HepG2 (cell line): ENCODE measurements around the gene PRKCZ. TPM values are rescaled to one million over a fixed set of nuclear protein-coding genes. Genes with fewer than 3 reads are reported as not detected.
A peak's percentile ranks its signal among the peaks of the same experiment; 100 is the strongest.

ENCODE experiments used
- AGO2 ChIP-seq: fragments of 200-400 bp; formaldehyde crosslinking; optimal IDR thresholded peaks from 2 replicates; pipeline ENCODE3; 2017; ENCODE audit warnings: mild to moderate bottlenecking, low read depth, low read length, moderate library complexity
- CAMTA2 ChIP-seq: sonication (generic); formaldehyde crosslinking; IDR thresholded peaks from 2 replicates; pipeline ENCODE4 v1.4.0; 2020; ENCODE audit warnings: mild to moderate bottlenecking, missing genetic modification reagents, borderline replicate concordance
- KDM3A ChIP-seq: IDR thresholded peaks from 2 replicates; pipeline ENCODE4 v1.6.1; 2018; ENCODE audit warnings: low read depth, missing compliant biosample characterization
- MATR3 ChIP-seq: sonication (generic); formaldehyde crosslinking; IDR thresholded peaks from 2 replicates; pipeline ENCODE4 v1.4.0; 2020; ENCODE audit warnings: missing genetic modification reagents
- PLRG1 ChIP-seq: fragments of 450-650 bp; conservative IDR thresholded peaks from 2 replicates; pipeline ENCODE4 v1.6.1; 2016
- RAD21 ChIP-seq: fragments of 450-650 bp; formaldehyde crosslinking; IDR thresholded peaks from 2 replicates; pipeline ENCODE4 v1.5.0; 2020; ENCODE audit warnings: mild to moderate bottlenecking
- SCMH1 ChIP-seq: sonication (generic); formaldehyde crosslinking; IDR thresholded peaks from 2 replicates; pipeline ENCODE4 v1.9.0; 2021; ENCODE audit warnings: missing genetic modification reagents, mild to moderate bottlenecking, borderline replicate concordance
- SP2 ChIP-seq: sonication (generic); formaldehyde crosslinking; IDR thresholded peaks from 2 replicates; pipeline ENCODE4 v1.5.1; 2020; ENCODE audit warnings: mild to moderate bottlenecking, missing genetic modification reagents
- YEATS2 ChIP-seq: sonication (generic); formaldehyde crosslinking; IDR thresholded peaks from 2 replicates; pipeline ENCODE4 v1.4.0; 2020; ENCODE audit warnings: missing genetic modification reagents, borderline replicate concordance
- YEATS4 ChIP-seq: sonication (generic); formaldehyde crosslinking; IDR thresholded peaks from 2 replicates; pipeline ENCODE4 v1.4.0; 2020; ENCODE audit warnings: missing genetic modification reagents, borderline replicate concordance
- ZBTB3 ChIP-seq: sonication (generic); formaldehyde crosslinking; IDR thresholded peaks from 2 replicates; pipeline ENCODE4 v1.4.0; 2020; ENCODE audit warnings: low read depth, mild to moderate bottlenecking, moderate library complexity, missing genetic modification reagents, borderline replicate concordance
- ZFAT ChIP-seq: sonication (generic); formaldehyde crosslinking; conservative IDR thresholded peaks from 2 replicates; pipeline ENCODE4 v1.8.1; 2023; ENCODE audit warnings: missing genetic modification reagents, inconsistent platforms
- ZNF350 ChIP-seq: sonication (generic); formaldehyde crosslinking; IDR thresholded peaks from 2 replicates; pipeline ENCODE4 v1.4.0; 2020; ENCODE audit warnings: mild to moderate bottlenecking, low read depth, missing genetic modification reagents, borderline replicate concordance
- ZNF558 ChIP-seq: sonication (generic); formaldehyde crosslinking; IDR thresholded peaks from 2 replicates; pipeline ENCODE4 v1.9.0; 2022; ENCODE audit warnings: mild to moderate bottlenecking, missing genetic modification reagents, borderline replicate concordance
- polyA plus RNA-seq, 8 experiments: library from polyadenylated mRNA; depleted of rRNA in 3 of 8; stranded (reverse) in 7 of 8; unstranded in 1 of 8; fragments of >200 nt; fragmentation: Illumina TruSeq in 4 of 8; extraction: Trizol in 4 of 8; gene quantifications; 2 replicates each; pipeline versions ENCODE4 v1.2.1 to v1.2.3, GENCODE V29; 2011 to 2016; ENCODE audit warnings: low read depth in 4 of 8, missing spikeins in 1 of 8, mixed read lengths in 1 of 8; ENCODE audit not compliant: insufficient read depth in 1 of 8
- total RNA-seq, 5 experiments: library from RNA; depleted of rRNA; stranded (reverse); fragments of >200 nt; fragmentation: Illumina TruSeq; extraction: Trizol; gene quantifications; 2 replicates each; pipeline ENCODE4 v1.2.3, GENCODE V29; 2016; ENCODE audit warnings: low read depth in 1 of 5
- TF ChIP-seq, protein P1 (sequence below): IDR thresholded peaks from 2 replicates; pipeline ENCODE4 v1.6.1; 2016
- TF ChIP-seq, protein P2 (sequence below): sonication (generic); formaldehyde crosslinking; IDR thresholded peaks from 2 replicates; pipeline ENCODE4 v1.5.0; 2020; ENCODE audit warnings: missing genetic modification reagents
- TF ChIP-seq, protein P3 (sequence below): sonication (generic); formaldehyde crosslinking; IDR thresholded peaks from 2 replicates; pipeline ENCODE4 v1.5.1; 2020; ENCODE audit warnings: missing genetic modification reagents, mild to moderate bottlenecking, borderline replicate concordance
- TF ChIP-seq, protein P4 (sequence below): sonication (generic); formaldehyde crosslinking; conservative IDR thresholded peaks from 2 replicates; pipeline ENCODE4 v1.8.0; 2022; ENCODE audit warnings: mild to moderate bottlenecking, moderate library complexity, missing genetic modification reagents
- TF ChIP-seq, protein P5 (sequence below): sonication (generic); formaldehyde crosslinking; IDR thresholded peaks from 2 replicates; pipeline ENCODE4 v1.8.0; 2022; ENCODE audit warnings: low read depth, missing genetic modification reagents

The PRKCZ gene
- total and polyA plus RNA-seq, 2 of the 13 experiments (the other 11 are each of a cell fraction or from before 2014, with no cell fraction given) = 34.7 to 85.2 TPM

DNA sequence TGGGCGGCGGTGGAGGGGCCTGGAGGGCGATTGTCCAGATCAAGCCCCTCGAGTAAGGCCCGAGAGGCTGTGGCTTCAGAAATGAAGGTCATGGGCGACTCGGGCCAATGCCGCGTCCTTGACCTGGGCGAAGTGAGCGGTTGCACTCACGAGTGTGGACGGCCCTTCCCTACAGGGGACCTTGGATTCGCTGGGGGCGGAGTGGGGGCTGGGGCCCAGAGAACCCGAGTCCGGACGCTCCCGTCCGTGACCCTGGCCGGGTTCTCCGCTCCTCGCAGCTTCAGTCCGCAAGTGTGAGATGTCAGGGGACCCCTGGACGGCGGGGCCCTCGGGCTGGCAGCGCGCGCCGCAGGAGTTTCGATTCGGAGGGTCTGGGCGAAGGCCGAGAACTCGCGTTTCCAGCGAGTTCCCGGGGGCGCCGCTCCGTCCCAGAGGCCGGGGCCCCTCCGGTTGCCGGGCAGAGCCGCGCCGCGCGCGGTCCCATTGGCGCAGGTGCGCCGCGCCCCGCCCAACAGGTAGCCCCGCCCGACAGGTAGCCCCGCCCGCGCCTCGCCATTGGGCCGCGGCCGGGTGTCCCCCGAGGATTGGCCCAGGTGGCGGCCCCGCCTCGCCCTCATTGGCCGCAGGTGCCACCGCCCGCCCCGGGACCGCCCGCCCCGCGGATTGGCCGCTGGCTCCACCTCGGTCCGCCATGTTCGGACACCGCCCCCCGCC, at the start of gene PRKCZ (continued):
- TF ChIP-seq, protein P1, sequence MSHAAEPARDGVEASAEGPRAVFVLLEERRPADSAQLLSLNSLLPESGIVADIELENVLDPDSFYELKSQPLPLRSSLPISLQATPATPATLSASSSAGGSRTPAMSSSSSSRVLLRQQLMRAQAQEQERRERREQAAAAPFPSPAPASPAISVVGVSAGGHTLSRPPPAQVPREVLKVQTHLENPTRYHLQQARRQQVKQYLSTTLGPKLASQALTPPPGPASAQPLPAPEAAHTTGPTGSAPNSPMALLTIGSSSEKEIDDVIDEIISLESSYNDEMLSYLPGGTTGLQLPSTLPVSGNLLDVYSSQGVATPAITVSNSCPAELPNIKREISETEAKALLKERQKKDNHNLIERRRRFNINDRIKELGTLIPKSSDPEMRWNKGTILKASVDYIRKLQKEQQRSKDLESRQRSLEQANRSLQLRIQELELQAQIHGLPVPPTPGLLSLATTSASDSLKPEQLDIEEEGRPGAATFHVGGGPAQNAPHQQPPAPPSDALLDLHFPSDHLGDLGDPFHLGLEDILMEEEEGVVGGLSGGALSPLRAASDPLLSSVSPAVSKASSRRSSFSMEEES (CRISPR knock-in tag) = 0 out of 2 replicates have a peak, but pooled peaks have one; percentile 9
- TF ChIP-seq, protein P2, sequence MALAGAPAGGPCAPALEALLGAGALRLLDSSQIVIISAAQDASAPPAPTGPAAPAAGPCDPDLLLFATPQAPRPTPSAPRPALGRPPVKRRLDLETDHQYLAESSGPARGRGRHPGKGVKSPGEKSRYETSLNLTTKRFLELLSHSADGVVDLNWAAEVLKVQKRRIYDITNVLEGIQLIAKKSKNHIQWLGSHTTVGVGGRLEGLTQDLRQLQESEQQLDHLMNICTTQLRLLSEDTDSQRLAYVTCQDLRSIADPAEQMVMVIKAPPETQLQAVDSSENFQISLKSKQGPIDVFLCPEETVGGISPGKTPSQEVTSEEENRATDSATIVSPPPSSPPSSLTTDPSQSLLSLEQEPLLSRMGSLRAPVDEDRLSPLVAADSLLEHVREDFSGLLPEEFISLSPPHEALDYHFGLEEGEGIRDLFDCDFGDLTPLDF (CRISPR knock-in tag) = peak; percentile 54
- TF ChIP-seq, protein P3, sequence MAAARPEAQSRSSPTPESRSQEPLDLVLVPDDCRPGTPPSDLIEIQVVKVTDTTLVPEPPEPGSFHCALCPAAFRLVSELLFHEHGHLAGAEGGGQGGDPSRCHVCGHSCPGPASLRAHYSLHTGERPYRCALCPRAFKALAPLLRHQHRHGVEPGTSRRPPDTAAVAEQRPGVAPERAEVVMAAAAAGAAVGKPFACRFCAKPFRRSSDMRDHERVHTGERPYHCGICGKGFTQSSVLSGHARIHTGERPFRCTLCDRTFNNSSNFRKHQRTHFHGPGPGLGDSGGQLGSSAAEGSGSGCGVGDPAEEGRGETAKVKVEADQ (CRISPR knock-in tag) = 0 out of 2 replicates have a peak, but pooled peaks have one; percentile 6
- peak; percentile 58 for TF ChIP-seq YEATS4 (CRISPR knock-in tag)
- no peak for TF ChIP-seq SCMH1 (CRISPR knock-in tag)
- TF ChIP-seq ZNF558 (CRISPR knock-in tag) = 0 out of 2 replicates have a peak, but pooled peaks have one; percentile 38
- TF ChIP-seq ZBTB3 (CRISPR knock-in tag) = no peak
- 0 out of 2 replicates have a peak, but pooled peaks have one; percentile 17 for TF ChIP-seq RAD21 (CRISPR knock-in tag)
- TF ChIP-seq CAMTA2 = peak; percentile 96; the same call in 1 of the 2 replicates
- no peak for TF ChIP-seq PLRG1
- TF ChIP-seq AGO2 = peak; percentile 61
- peak; percentile 88 for TF ChIP-seq SP2 (CRISPR knock-in tag)
- TF ChIP-seq YEATS2 (CRISPR knock-in tag) = 0 out of 2 replicates have a peak, but pooled peaks have one; percentile 47
- TF ChIP-seq, protein P4, sequence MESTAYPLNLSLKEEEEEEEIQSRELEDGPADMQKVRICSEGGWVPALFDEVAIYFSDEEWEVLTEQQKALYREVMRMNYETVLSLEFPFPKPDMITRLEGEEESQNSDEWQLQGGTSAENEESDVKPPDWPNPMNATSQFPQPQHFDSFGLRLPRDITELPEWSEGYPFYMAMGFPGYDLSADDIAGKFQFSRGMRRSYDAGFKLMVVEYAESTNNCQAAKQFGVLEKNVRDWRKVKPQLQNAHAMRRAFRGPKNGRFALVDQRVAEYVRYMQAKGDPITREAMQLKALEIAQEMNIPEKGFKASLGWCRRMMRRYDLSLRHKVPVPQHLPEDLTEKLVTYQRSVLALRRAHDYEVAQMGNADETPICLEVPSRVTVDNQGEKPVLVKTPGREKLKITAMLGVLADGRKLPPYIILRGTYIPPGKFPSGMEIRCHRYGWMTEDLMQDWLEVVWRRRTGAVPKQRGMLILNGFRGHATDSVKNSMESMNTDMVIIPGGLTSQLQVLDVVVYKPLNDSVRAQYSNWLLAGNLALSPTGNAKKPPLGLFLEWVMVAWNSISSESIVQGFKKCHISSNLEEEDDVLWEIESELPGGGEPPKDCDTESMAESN = peak; percentile 84; the same call in 1 of the 2 replicates
- TF ChIP-seq MATR3 (CRISPR knock-in tag) = no peak
- peak; percentile 46; the same call in 1 of the 2 replicates for TF ChIP-seq ZNF350
- TF ChIP-seq, protein P5, sequence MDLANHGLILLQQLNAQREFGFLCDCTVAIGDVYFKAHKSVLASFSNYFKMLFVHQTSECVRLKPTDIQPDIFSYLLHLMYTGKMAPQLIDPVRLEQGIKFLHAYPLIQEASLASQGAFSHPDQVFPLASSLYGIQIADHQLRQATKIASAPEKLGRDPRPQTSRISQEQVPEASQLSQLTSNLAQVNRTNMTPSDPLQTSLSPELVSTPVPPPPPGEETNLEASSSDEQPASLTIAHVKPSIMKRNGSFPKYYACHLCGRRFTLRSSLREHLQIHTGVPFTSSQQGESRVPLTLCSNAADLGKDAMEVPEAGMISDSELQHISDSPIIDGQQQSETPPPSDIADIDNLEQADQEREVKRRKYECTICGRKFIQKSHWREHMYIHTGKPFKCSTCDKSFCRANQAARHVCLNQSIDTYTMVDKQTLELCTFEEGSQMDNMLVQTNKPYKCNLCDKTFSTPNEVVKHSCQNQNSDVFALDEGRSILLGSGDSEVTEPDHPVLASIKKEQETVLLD (CRISPR knock-in tag) = peak; percentile 55; the same call in 1 of the 2 replicates
- peak; percentile 62; the same call in 1 of the 2 replicates for TF ChIP-seq KDM3A (CRISPR knock-in tag)
- no peak for TF ChIP-seq ZFAT (CRISPR knock-in tag)
